HEK293T (cell line): ENCODE data around the gene CRX.
"Not testable (repeated sequence)": the region's sequence is repeated elsewhere in the genome, so short reads cannot be mapped to it uniquely, and the experiment has no call there.

ENCODE experiments used
- BHLHE40 ChIP-seq: fragments of 450-650 bp; IDR thresholded peaks from 2 replicates; pipeline ENCODE4 v1.6.1; 2016; ENCODE audit warnings: mild to moderate bottlenecking, moderate library complexity, borderline replicate concordance
- ELF4 ChIP-seq: fragments of 450-650 bp; IDR thresholded peaks from 2 replicates; pipeline ENCODE4 v1.6.1; 2017; ENCODE audit warnings: antibody characterized with exemption
- FOXA1 ChIP-seq: fragments of 450-650 bp; IDR thresholded peaks from 2 replicates; pipeline ENCODE4 v1.6.1; 2016; ENCODE audit warnings: mild to moderate bottlenecking
- FOXK2 ChIP-seq: fragments of 450-650 bp; IDR thresholded peaks from 2 replicates; pipeline ENCODE4 v1.6.1; 2016; ENCODE audit warnings: mild to moderate bottlenecking
- FOXM1 ChIP-seq: fragments of 450-650 bp; IDR thresholded peaks from 2 replicates; pipeline ENCODE4 v1.6.1; 2017; ENCODE audit warnings: mild to moderate bottlenecking, borderline replicate concordance
- HDGF ChIP-seq: fragments of 450-650 bp; IDR thresholded peaks from 2 replicates; pipeline ENCODE4 v1.6.1; 2017; ENCODE audit warnings: antibody characterized with exemption, borderline replicate concordance
- LEF1 ChIP-seq: fragments of 450-650 bp; IDR thresholded peaks from 2 replicates; pipeline ENCODE4 v1.6.1; 2017; ENCODE audit warnings: mild to moderate bottlenecking, borderline replicate concordance
- NFRKB ChIP-seq: fragments of 450-650 bp; IDR thresholded peaks from 2 replicates; pipeline ENCODE4 v1.6.1; 2016; ENCODE audit warnings: mild to moderate bottlenecking, moderate library complexity
- SP1 ChIP-seq: fragments of 450-650 bp; IDR thresholded peaks from 2 replicates; pipeline ENCODE4 v1.6.1; 2017
- SUZ12 ChIP-seq: fragments of 450-650 bp; IDR thresholded peaks from 2 replicates; pipeline ENCODE4 v1.6.1; 2016; ENCODE audit warnings: mild to moderate bottlenecking
- TARDBP ChIP-seq: fragments of 450-650 bp; IDR thresholded peaks from 2 replicates; pipeline ENCODE4 v1.6.1; 2016
- ZNF384 ChIP-seq: fragments of 450-650 bp; IDR thresholded peaks from 2 replicates; pipeline ENCODE4 v1.6.1; 2016
- TF ChIP-seq, protein P1 (sequence below): fragments of 450-650 bp; IDR thresholded peaks from 2 replicates; pipeline ENCODE4 v1.6.1; 2016

- TF ChIP-seq FOXM1, BHLHE40, SP1, ELF4, ZNF384, LEF1, FOXA1, FOXK2, TARDBP, NFRKB, SUZ12, HDGF: not testable (repeated sequence)
- TF ChIP-seq, protein P1, sequence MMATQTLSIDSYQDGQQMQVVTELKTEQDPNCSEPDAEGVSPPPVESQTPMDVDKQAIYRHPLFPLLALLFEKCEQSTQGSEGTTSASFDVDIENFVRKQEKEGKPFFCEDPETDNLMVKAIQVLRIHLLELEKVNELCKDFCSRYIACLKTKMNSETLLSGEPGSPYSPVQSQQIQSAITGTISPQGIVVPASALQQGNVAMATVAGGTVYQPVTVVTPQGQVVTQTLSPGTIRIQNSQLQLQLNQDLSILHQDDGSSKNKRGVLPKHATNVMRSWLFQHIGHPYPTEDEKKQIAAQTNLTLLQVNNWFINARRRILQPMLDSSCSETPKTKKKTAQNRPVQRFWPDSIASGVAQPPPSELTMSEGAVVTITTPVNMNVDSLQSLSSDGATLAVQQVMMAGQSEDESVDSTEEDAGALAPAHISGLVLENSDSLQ = not testable (repeated sequence)
These were observed 17.3 kb upstream of the CRX start, which contains the start of gene TPRX1 for GRCh38 chr19:47804451-47804850.
